DND-41 (cell line): Measurements from ENCODE around the gene LARP1.

Experiments
- CTCF ChIP-seq: IDR thresholded peaks from 2 replicates; pipeline ENCODE4 v1.5.1; 2012; ENCODE audit warnings: borderline replicate concordance, low read length, moderate library complexity, mild to moderate bottlenecking; ENCODE audit not compliant: poor library complexity, severe bottlenecking; ENCODE audit errors: extremely low read depth
- EZH2 ChIP-seq: IDR thresholded peaks from 3 replicates; pipeline ENCODE4 v1.6.1; 2012; ENCODE audit warnings: borderline replicate concordance, low read depth, mild to moderate bottlenecking, moderate library complexity, low read length, inconsistent platforms; ENCODE audit not compliant: severe bottlenecking

GRCh38 chr5:154817815-154818214 is 62.6 kb downstream of the LARP1 start:
- TF ChIP-seq CTCF (no peak), EZH2 (no peak)
